Muscle layer of colon (tissue), 2 donors: ENCODE results near the gene ERBB4.

ENCODE experiments used
- H3K27ac ChIP-seq: one replicate; pipeline ENCODE4 v1.7.0; 2013; ENCODE audit warnings: low read depth, mild to moderate bottlenecking, low read length, moderate library complexity
- H3K27me3 ChIP-seq, 2 donors: one replicate each; pipeline ENCODE4 v1.7.0; 2013; ENCODE audit warnings: low read length in 2 of 2, mild to moderate bottlenecking in 2 of 2; ENCODE audit not compliant: insufficient read depth in 2 of 2, control insufficient read depth in 1 of 2
- H3K36me3 ChIP-seq: one replicate; pipeline ENCODE4 v1.7.0; 2013; ENCODE audit warnings: mild to moderate bottlenecking, low read length; ENCODE audit not compliant: insufficient read depth
- H3K4me1 ChIP-seq: one replicate; pipeline ENCODE4 v1.7.0; 2013; ENCODE audit warnings: mild to moderate bottlenecking, low read length; ENCODE audit not compliant: insufficient read depth
- H3K4me3 ChIP-seq, 2 donors: one replicate each; pipeline ENCODE4 v1.7.0; 2013; ENCODE audit warnings: low read length in 2 of 2, low read depth in 1 of 2, mild to moderate bottlenecking in 1 of 2, moderate library complexity in 1 of 2
- H3K9ac ChIP-seq: one replicate; pipeline ENCODE4 v1.7.0; 2013; ENCODE audit warnings: low read length
- H3K9me3 ChIP-seq: one replicate; pipeline ENCODE4 v1.7.0; 2013; ENCODE audit warnings: mild to moderate bottlenecking, low read length
- donor health status: abdominal sarcoma.
- donor health status: Adenocarcinoma of cecum.

ERBB4 gene

GRCh38 chr2:212276813-212277212 is 261.8 kb downstream of the ERBB4 start:
- no peaks in the 10 kb centered on the region for H3K27me3 ChIP-seq
- no peaks in the 10 kb centered on the region for H3K36me3 ChIP-seq
- H3K4me1 ChIP-seq: no peaks in the 10 kb centered on the region
- H3K27ac ChIP-seq: no peak overlapping the region
- no peak overlapping the region for H3K9ac ChIP-seq
- no peaks in the 10 kb centered on the region for H3K9me3 ChIP-seq
- H3K4me3 ChIP-seq: no peak overlapping the region

DNA sequence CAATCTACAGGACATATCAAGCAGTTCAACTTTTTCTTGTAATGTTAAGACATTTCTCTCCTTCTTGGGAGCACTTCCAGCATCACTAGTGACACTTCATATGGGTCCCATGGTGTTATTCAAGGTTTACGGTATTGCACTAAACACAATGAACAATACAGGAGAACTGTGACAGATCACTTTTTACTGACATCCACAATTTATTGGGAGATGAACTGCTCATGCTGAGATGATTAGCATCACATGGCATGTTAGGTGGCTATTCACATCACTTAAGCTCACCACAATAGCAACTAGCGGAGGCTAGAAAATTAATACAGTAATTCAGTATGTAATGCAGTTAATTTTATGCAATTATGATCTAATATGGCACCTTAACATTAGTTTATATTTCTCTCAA is 264.4 kb downstream of the ERBB4 start:
- no peak overlapping the region for H3K4me3 ChIP-seq
- H3K36me3 ChIP-seq: no peaks in the 10 kb centered on the region
- no peak overlapping the region for H3K27ac ChIP-seq
- no peaks in the 10 kb centered on the region for H3K9me3 ChIP-seq
- H3K9ac ChIP-seq: no peak overlapping the region
- H3K27me3 ChIP-seq: no peaks in the 10 kb centered on the region
- no peaks in the 10 kb centered on the region for H3K4me1 ChIP-seq

GRCh38 chr2:212271583-212271982 is 267.0 kb downstream of the ERBB4 start:
- H3K9ac ChIP-seq: no peak overlapping the region
- no peaks in the 10 kb centered on the region for H3K27me3 ChIP-seq
- no peak overlapping the region for H3K4me3 ChIP-seq
- H3K27ac ChIP-seq: no peak overlapping the region
- no peaks in the 10 kb centered on the region for H3K36me3 ChIP-seq
- no peaks in the 10 kb centered on the region for H3K9me3 ChIP-seq
- H3K4me1 ChIP-seq: no peaks in the 10 kb centered on the region

DNA sequence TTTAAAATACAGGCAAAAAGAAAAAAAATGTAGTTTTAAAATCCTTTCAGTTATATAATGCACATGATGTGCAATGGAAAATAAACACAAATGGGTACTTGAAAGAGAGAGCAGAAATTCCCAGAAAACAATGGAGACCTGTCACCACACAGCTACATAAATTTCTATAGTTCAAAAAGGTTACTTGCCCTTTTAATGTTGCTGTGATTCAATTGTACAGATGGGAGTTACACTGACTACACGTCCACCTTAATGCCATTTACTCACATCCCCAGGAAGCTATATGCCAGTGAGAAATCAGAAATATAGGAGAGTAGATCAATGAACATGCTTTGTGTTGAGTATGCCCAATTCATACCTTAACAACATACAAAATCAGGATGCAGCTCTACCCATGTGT is 269.6 kb downstream of the ERBB4 start:
- Histone ChIP-seq H3K9me3 (no peaks in the 10 kb centered on the region), H3K36me3 (no peaks in the 10 kb centered on the region), H3K27ac (no peak overlapping the region), H3K9ac (no peak overlapping the region), H3K4me1 (no peaks in the 10 kb centered on the region), H3K4me3 (no peak overlapping the region), H3K27me3 (no peaks in the 10 kb centered on the region)

- Histone ChIP-seq H3K4me1 (no peaks in the 10 kb centered on the region), H3K27ac (no peak overlapping the region), H3K4me3 (no peak overlapping the region), H3K27me3 (no peaks in the 10 kb centered on the region), H3K36me3 (no peaks in the 10 kb centered on the region), H3K9me3 (no peaks in the 10 kb centered on the region), H3K9ac (no peak overlapping the region)
Measured at GRCh38 chr2:212266297-212266696, 272.3 kb downstream of the ERBB4 start.

DNA sequence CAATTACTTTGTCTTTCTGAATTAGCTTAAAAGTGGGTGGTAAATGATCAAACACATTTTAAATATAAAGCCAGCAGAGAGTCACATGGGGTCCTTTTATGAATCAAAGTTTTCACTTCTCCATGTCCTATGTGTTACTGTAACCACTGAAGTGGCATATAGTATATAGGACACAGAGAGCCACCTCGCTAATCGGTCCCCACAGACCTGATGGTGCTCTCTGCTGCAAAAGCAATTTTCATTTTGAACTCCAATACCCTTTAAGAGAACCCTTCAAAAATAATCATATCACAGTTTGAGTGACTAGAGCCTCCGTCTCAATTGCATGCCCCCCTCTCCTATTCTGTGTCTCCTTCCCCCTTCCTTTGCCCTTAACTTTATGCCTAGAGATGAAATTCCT is 272.8 kb downstream of the ERBB4 start:
- Histone ChIP-seq H3K27ac (no peak overlapping the region), H3K9ac (no peak overlapping the region), H3K36me3 (no peaks in the 10 kb centered on the region), H3K4me3 (no peak overlapping the region), H3K27me3 (no peaks in the 10 kb centered on the region), H3K9me3 (no peaks in the 10 kb centered on the region), H3K4me1 (no peaks in the 10 kb centered on the region)

DNA sequence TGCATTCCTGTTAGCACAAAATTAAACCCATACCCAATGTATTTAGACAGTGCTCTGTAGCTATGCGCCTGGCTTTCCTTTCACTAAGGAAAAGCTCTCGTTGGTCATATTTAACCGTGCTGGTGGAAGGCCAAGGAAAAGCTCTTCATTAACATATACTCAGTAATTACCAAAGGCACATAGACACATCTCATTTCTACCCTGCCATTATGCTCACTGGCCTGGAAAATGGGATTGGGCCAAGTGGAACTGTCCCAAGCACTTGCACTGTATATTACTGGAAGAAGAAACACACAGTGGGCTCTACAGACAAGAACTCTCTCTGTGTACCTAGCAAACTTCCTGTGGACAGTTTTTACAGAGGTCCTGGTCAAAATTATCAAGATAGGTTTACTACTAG is 274.4 kb downstream of the ERBB4 start:
- Histone ChIP-seq H3K36me3 (no peaks in the 10 kb centered on the region), H3K9me3 (no peaks in the 10 kb centered on the region)

DNA sequence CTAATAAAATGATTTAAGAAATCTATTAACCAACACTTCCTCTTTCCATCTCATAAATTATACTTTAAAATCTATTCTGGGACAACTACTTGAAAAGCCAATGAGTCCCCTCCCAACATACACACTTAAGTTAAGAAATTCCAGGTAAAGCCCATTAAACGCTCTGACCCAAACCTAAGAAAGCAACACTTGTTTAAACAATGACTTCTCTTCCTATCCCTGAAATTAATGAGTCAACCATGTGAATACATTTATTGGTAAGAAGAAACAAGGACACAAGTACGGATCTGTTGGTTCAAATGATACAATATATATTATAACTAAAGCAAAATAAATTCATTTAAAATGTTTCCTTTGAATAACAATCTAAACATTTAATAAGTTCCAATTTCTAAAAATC is 279.4 kb downstream of the ERBB4 start:
- H3K4me1 ChIP-seq: no peaks in the 10 kb centered on the region
- no peak overlapping the region for H3K9ac ChIP-seq
- H3K27ac ChIP-seq: no peak overlapping the region
- H3K27me3 ChIP-seq: no peaks in the 10 kb centered on the region
- H3K36me3 ChIP-seq: no peaks in the 10 kb centered on the region
- H3K9me3 ChIP-seq: no peaks in the 10 kb centered on the region
- H3K4me3 ChIP-seq: no peak overlapping the region

More for the DNA sequence above, 274.4 kb downstream of the ERBB4 start:
- Histone ChIP-seq H3K4me3 (no peak overlapping the region), H3K4me1 (no peaks in the 10 kb centered on the region), H3K27me3 (no peaks in the 10 kb centered on the region), H3K27ac (no peak overlapping the region), H3K9ac (no peak overlapping the region)

DNA sequence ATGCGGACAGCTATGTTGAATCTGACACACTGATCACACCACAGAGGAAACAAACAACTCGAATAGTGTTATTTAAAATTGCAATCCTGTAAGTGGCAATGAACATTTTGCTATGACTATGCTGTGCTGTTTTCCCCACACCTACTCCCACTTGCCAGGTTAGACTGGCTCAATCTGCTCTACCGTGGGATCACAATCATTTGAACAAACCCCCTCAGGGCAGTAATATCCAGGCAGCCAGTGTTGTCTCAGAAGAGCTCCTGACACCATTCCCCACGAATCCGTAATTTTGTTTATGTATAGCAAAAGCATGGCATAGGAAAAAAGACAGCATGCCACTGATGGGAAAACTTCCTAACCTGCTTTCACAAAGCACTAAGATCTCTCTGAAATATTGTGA is 284.3 kb downstream of the ERBB4 start:
- Histone ChIP-seq H3K27me3 (no peaks in the 10 kb centered on the region), H3K9ac (no peak overlapping the region), H3K9me3 (no peaks in the 10 kb centered on the region), H3K4me1 (no peaks in the 10 kb centered on the region), H3K27ac (no peak overlapping the region), H3K36me3 (no peaks in the 10 kb centered on the region), H3K4me3 (no peak overlapping the region)

DNA sequence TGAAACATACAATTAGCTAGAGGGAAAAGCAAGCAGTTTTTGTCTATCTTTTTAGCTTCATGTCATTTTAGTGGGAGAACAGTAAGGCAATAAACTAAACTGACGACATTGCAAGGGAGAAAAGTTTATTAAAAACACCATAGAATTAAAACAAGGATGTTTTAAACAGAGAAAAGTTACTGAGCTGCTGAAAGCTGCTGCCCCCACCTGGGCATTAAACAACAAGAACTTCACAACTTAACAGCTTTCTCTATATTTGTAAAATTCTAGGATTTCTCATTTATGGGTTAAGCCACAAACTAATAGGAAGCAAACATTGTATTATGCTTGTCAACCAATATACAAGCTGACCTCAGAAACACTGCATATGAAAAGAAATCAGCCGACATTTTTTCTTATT is 289.2 kb downstream of the ERBB4 start:
- Histone ChIP-seq H3K27me3 (no peaks in the 10 kb centered on the region), H3K9me3 (no peaks in the 10 kb centered on the region), H3K4me3 (no peak overlapping the region), H3K9ac (no peak overlapping the region), H3K36me3 (no peaks in the 10 kb centered on the region), H3K27ac (no peak overlapping the region), H3K4me1 (no peaks in the 10 kb centered on the region)

GRCh38 chr2:212245880-212246279 is 292.7 kb downstream of the ERBB4 start:
- Histone ChIP-seq H3K4me3 (no peak overlapping the region), H3K4me1 (no peaks in the 10 kb centered on the region), H3K36me3 (no peaks in the 10 kb centered on the region), H3K27ac (no peak overlapping the region), H3K9me3 (no peaks in the 10 kb centered on the region), H3K9ac (no peak overlapping the region), H3K27me3 (no peaks in the 10 kb centered on the region)

GRCh38 chr2:212242724-212243123 is 295.9 kb downstream of the ERBB4 start:
- H3K4me1 ChIP-seq: no peaks in the 10 kb centered on the region
- no peak overlapping the region for H3K27ac ChIP-seq
- H3K9me3 ChIP-seq: no peaks in the 10 kb centered on the region
- H3K9ac ChIP-seq: no peak overlapping the region
- H3K4me3 ChIP-seq: no peak overlapping the region
- no peaks in the 10 kb centered on the region for H3K36me3 ChIP-seq
- no peaks in the 10 kb centered on the region for H3K27me3 ChIP-seq
